ENCODE results near the gene TRIM62. TPM values are rescaled to one million over a fixed set of nuclear protein-coding genes. Genes with fewer than 3 reads are reported as not detected.
"Not testable (repeated sequence)": the region's sequence is repeated elsewhere in the genome, so short reads cannot be mapped to it uniquely, and the experiment has no call there.

TRIM62 gene
- total RNA-seq, 2 donors from 2014 or later, result 4.5 to 6.7 TPM

DNA sequence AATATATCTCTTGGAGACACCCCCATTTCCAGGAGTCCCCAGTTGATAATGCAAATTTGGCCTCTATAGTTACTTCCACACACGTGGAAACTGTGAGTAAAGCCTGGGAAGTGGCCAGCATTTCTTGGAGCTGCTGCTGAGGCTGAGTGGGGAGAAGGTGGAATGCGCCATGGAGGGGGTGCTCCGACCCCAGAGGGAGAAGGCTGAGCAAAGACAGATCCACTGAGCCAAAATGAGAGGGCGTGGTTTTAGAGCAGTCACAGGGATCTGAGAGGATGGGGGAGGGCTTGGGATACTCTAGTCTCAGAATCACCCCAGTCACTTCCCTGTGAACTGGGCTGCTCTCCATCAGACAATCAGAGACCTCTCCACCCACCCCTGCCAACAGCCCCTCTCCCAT, 38.7 kb downstream of the TRIM62 start:
- no peak for ATAC-seq
- no peak for DNase-seq
- intact Hi-C loops (cut with DNase I, micrococcal nuclease), result no loop called here

DNA sequence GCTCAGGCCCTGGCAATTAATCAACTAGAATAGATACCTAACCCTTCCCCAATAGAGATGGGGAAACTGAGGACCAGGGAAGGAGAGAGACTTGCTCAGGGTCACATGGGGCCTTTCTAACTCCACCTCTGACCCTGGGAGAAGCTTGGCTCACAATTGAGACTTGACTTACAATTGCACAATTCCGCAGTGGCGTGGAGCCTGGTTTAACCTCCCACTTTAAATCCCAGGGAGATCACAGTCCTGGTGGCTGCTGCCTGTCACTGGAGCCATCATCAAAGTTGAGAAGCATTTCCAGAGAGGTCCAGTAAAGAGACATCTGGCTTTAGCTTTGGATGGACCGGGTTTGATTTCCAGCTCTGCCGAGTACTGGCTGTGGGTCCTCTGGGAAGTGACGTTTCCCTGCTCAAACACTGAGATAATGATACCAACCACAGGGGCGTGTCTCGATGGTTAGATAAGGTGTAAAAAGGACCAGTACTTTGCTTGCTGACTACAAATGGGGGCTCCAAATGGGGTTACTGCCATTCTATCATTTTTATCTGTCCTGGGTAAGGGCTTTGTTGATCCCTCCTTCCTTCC, 39.3 kb downstream of the TRIM62 start:
- intact Hi-C loops (cut with DNase I, micrococcal nuclease), result no loop called here
- ATAC-seq, result no peak
- DNase-seq, result no peak

DNA sequence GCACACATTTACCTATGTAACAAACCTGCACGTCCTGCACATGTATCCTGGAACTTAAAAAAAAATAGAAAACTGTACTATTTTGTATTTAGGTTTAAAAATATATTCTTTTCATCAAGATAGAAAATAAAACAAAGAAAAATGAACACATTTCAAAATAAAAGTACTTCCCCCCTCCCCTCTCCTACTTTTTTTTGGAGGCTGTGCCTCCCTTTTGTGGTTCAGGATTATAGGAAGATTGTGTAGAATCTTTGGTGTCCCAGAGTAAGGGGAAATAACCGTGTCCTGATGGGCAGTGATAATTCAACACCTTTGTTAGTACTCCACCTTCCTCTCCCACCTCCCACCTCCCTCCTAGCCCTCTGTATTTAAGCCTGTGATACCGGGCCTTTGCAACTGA, 40.1 kb downstream of the TRIM62 start:
- intact Hi-C loops (cut with DNase I, micrococcal nuclease), result no loop called here
- DNase-seq (no peak), ATAC-seq (no peak)

DNA sequence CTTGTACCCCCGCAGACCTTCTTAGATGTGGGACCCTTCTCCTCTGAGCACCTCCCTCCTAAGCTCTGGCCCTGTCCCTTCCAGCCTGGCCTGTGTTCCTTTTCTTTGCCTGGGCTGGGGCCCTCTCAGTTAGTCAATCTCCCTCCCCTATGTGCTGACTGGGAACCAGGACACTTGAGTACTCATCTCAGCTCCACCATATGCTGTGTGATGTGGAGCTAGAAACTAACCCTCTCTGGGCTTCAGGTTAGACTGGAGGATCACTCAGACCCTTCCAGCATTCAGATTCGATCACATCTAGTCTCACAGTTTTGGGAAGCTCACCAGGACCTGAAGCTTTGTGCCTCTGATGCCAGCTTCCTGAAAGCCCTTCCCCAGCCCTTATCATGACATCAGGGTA, 40.6 kb downstream of the TRIM62 start:
- ATAC-seq, result no peak
- intact Hi-C loops (cut with DNase I, micrococcal nuclease), result no loop called here
- DNase-seq, result no peak

DNA sequence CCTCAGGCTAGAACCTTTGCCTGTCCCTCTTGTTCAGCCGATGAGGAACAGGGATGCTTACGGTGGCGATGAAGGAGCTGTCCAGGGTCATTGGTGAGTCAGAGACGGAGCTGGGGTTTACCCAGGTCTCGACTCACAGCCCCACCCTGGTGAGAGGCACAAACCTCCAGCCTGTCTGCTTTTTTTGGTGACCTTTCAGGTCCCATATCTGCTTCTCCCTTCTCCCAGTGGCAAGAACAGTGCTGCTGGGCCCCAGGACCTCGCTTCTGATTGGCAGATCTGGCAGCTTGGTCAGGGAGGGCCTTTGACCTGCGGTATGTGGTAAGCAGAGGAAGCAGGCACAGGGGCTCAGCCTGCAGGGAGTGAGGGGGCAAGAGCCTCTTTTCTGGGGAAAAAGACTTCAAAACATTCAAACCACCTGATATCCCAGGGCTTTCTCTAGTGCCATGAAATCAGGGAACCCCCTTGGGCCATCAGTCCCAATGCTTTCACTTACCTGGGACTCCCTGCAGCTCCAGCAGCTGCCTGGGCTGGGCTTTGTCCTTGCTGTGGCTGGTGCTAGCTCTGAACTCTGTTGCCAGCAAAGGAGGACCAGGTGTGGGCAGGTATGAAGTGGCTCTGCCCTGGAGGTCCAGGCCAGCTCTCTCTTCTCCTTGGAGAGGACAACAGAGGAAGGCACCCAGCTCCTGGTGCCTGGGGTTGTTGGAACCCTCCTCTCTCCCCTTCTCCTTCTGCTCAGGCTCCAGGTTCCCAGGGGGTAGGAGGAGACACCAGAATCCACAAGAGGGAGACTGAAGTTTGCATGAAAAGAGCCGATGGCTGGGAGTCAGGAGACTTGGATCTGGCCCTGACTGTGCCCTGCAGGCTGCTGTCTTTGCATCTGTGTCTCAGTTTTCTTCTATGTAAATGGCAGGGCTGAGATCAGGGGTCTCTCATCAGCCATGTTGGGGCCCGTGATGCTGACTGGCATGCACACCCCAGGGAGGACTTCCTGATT, 41.4 kb downstream of the TRIM62 start:
- intact Hi-C loops (cut with DNase I, micrococcal nuclease), result no loop called here
- ATAC-seq, result no peak
- no peak for DNase-seq

DNA sequence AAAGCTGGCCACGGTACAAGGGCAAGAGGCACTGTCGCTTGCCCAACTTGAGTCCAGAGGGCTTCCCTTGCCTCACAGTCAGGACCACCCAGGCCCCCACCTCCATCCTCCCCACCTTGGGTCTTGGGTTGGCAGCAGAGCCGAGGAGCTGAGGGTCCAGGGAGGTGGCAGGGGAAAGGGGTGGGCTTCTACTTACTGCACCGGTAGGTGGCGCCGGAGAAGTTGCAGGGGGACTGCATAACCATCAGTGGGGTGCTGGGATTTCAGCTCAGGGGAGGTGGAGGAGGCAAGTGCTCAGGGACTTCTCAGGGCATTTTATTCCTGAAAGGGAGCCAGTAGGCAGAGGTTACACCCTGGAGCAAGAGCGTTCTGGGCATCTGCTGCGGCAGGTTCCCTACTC, 44.0 kb downstream of the TRIM62 start:
- DNase-seq, result peak in 1 of 2 donors; percentile 27
- intact Hi-C loops (cut with DNase I, micrococcal nuclease), result no loop called here
- no peak for ATAC-seq

DNA sequence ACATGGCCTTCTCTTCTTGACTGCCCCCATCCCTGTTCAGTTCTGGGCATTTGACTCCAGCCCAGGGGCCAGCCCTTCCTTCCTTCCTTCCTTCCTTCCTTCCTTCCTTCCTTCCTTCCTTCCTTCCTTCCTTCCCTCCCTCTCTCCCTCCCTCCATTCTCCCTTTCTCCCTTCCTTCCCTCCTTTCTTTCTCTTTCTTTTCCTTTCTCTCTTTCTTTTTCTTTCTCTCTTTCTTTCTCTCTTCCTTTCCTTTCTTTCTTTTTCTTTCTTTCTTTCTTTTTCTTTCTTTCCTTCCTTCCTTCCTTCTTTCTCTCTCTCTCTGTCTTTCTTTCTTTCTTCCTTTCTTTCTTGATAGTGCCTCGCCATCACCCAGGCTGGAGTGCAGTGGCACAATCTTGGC, 45.8 kb downstream of the TRIM62 start:
- ATAC-seq; DNase-seq; intact Hi-C loops (cut with DNase I, micrococcal nuclease): not testable (repeated sequence)

DNA sequence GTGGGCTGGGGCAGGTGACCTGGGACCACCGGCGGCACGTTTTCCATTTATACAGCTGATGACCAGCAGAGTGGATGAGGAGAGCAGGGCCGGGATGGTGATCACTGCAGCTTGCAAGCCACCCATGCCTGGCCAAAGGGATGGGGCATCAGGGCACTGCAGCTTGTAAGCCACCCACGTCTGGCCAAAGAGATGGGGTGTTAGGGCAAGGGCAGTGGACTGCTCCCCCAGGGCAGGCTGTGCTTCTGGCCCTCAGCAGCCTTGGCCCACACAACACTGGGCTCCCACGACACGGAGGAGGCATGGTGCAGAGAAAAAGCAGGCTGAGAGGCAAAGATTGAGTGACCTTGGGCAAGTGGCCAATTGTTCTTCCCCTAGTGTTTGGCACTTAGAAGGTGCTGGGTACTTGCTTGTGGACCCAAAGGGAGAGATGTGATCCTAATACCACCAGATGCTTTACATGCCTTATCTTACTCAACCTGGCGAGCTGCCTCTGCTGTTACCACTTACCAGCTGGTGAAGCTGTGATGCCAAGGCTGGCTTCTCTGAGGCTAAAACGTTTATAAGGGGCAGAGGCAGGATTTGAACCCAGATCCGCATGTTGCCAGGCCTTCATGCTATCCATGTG, 48.3 kb downstream of the TRIM62 start:
- DNase-seq, result peak in 1 of 2 donors; percentile 12
- ATAC-seq, result no peak
- intact Hi-C loops (cut with DNase I, micrococcal nuclease), result no loop called here

DNA sequence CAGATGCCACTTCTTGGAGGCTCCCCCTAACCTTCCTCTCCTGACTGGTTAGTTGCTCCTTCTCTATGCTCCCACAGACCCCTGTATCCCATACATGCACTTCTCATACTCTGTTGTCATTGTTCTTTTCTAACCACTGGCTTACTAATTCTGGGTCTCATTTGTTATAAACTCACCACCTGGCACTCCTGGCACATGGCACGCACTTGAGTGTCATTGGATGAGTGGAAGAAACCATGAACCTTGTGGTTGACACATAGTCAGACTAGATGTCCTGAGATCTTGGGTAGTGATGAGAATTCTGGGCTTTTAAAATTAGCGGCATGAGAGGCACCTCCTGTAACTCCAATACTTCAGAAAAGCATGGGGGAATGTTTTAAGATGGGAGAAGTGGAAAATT, 49.3 kb downstream of the TRIM62 start:
- no peak for ATAC-seq
- no peak for DNase-seq
- intact Hi-C loops (cut with DNase I, micrococcal nuclease), result no loop called here

DNA sequence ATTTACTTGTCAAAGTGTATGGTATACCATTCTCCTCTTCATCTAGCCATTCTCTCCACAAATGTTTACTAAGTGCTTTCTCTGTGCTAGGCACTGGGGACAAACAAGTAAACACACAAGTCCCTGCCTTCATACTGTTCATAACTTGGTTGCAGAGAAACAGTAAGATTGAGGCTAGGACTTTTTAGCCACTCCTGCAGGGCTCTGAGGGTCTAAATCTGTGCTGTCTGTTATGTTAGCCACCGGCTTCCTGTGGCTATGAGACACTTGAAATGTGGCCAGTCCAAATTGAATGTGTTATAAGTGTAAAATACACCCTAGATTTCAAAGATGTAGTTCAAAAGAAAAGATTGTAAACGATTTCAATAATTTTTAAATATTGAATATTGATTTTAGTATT, 50.7 kb downstream of the TRIM62 start:
- ATAC-seq, result no peak
- intact Hi-C loops (cut with DNase I, micrococcal nuclease), result no loop called here
- DNase-seq, result no peak

DNA sequence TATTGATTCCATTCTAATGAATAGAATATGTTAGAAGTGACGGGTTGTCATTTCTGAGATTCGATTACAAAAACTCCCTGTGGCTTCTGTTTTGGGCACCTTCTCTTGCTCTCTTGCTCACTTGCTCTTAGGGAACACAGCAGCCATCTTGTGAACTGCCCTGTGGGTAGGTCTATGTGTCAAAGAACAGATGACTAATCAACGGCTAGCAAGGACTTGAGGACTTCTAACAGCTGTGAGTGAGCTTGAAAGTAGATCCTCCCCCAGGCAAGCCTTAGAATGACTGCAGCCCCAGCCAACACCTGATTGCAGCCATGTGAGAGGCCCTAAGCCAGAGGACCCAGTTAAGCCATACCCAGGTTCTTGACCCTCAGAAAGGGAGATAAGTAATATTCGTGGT, 51.5 kb downstream of the TRIM62 start:
- ATAC-seq (no peak), DNase-seq (no peak)
- intact Hi-C loops (cut with DNase I, micrococcal nuclease), result no loop called here

DNA sequence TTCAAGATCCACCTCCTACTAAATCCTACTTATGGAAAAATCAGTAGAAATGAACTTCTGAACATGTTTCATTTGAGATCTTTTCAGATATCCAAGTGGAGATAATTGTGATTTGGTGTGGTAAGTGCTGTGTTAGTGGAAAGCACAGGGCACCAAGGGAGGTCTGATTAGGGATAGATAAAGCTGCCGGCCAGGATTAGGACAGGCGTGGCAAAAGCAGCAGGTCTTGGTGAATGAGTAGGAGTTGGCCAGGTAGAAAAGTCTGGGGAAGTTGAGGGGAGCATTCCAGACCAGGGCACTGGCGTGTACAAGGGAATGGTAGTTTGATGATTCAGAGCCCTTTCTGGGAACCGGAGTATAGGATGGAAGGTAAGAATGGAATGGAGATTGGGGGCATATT, 53.1 kb downstream of the TRIM62 start:
- intact Hi-C loops (cut with DNase I, micrococcal nuclease), result no loop called here
- no peak for ATAC-seq
- no peak for DNase-seq

DNA sequence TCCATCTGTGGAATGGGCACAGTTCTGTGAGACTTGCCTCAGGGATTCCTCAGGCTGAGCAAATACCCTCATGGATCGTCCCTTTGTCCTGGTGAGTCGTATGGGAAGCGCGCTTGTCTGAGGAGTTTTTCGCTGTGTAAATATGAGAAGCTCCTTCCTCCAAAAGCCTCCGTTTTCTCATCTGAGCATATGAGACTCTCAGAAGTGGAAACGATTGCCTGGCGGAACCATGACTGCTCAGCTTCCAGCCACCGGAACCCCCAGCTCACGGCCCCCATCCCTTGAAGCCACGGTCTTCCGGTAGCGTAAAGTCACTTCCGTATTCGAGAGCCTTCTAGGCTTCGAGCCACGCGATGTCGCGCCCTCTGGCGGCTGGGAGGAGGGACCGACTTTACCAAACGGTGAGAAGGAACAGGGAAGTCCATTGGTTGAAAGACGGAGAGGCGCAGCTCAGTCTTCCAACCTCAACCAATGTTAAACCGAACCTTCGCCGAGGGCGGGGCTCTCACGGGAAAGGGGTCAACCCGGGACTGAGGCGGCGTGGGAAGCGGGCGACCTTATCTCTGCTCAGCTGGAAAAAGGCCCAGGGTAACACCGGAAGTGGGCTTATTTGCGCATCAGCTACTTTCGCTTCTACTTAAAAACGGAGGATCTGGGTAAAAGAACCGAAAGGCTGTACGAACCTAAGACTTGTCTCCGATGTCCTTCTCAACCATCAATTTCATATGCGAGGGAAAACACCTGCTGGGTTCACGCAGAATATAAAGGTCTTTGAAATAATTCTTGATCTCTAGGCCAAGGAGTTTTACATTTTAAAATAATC, 54.6 kb downstream of the TRIM62 start:
- peak; percentile 98 to 99 for DNase-seq
- peak; percentile 97 for ATAC-seq
- intact Hi-C loops (cut with DNase I, micrococcal nuclease), result no loop called here

DNA sequence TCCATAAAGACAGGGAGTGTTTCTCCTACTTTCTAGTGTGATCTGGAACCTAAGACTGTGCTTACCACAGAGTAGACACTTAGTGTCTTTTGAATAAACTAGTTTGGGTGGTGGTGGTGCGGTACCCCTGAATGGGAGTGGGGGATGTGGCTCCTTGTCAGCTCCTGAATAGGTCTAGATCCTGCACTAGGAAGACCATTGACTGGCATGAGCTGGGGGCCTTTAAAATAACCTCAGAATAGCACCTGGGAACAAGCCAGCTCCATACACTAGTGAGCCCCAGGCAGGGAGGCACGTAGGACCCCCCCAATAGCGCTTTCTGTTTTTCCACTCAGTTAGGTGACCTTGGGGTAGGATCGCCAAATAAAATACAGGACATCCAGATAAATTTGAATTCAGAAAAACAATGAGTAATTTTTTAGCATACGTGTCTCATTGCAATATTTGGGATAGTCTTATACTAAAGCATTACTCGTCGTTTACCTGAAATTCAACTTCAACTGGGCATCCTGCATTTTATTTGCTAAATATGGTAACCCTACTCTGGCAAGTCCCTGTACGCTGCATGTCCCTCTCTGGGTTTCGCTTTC, 55.3 kb downstream of the TRIM62 start:
- intact Hi-C loops (cut with DNase I, micrococcal nuclease), result no loop called here
- DNase-seq, result no peak
- no peak for ATAC-seq

DNA sequence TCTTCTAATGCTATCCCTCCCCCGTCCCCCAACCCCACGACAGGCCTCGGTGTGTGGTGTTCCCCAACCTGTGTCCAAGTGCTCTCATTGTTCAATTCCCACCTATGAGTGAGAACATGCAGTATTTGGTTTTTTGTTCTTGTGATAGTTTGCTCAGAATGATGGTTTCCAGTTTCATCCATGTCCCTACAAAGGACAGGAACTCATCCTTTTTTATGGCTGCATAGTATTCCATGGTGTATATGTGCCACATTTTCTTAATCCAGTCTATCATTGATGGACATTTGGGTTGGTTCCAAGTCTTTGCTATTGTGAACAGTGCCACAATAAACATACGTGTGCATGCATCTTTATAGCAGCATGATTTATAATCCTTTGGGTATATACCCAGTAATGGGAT, 57.2 kb downstream of the TRIM62 start:
- intact Hi-C loops (cut with DNase I, micrococcal nuclease); DNase-seq; ATAC-seq: not testable (repeated sequence)

DNA sequence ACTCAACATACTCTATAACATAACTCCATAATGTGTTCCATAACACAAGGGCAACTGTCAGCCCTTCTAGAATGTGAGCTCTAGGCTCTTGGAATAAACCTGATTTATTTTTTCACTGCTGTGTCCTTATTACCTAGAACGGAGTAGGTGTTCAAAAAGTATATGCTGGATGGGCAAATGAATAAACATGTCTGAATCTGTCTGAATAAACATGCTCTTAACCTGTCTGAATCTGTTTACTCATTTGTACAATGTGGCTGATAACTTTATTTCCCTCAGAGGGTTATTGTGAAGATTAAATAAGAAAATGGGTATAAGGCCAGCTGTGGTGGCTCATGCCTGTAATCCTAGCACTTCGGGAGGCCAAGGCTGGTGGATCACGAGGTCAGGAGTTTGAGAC, 58.6 kb downstream of the TRIM62 start:
- ATAC-seq (no peak), DNase-seq (no peak)
- intact Hi-C loops (cut with DNase I, micrococcal nuclease), result no loop called here

DNA sequence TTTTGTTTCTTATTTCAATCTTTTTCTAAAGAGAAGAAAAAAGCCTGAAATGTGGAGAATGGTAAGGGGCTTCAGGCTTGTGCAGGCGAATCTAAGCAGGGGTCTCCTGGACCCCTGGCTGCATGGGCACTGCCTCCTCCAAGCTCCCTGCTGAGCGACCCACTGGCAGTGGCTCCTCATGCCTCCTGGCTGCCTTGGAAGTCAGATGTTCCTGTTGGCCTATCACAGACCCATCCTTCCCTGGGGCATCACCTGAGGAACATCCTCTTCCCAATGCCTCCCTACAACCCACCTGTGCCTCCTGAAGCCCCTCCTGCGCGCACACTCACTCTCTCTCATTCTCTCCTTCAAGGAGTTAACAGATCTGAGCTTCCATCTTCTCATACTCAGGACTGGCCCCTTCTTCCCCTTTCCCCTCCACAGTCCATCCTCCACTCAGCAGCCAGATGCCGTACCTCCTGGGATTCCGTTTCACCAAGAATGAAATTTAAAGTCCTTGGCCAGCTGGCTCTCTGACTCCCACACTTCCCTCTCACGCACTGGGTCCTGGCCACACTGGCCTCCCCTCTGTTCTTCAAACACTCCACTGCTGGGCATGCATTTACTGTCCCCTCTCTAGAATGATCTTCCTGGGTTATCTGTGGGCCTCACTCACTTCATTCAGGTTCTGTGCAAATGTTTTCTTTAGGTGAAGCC, 59.2 kb downstream of the TRIM62 start:
- ATAC-seq (no peak), DNase-seq (no peak)
- intact Hi-C loops (cut with DNase I, micrococcal nuclease), result no loop called here

DNA sequence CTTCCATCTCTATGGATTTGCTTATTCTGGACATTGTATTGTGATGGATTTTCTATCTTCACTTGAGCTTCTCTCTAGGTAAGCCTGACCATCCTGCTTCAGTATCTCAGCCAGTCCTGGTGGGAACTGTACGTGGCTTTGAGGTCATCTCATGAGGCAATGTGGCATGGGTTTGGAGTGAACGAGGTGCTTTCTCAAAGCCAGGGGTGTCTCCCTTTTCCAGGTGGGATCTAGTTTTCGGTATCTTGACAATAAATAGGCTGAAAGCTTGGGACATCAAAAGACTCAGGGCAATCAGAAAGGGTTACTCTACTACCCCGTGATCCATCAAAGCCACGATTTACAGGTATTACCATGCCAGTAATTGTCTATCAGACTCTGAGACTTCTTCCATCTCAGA, 60.1 kb downstream of the TRIM62 start:
- ATAC-seq (no peak), DNase-seq (no peak)
- intact Hi-C loops (cut with DNase I, micrococcal nuclease), result no loop called here

Measured in left colon (tissue), 2 donors.